HepG2 (cell line): ENCODE results near the gene RASSF6. TPM values are rescaled to one million over a fixed set of nuclear protein-coding genes. Genes with fewer than 3 reads are reported as not detected.

Source experiments
- ARID3A ChIP-seq: IDR thresholded peaks from 2 replicates; pipeline ENCODE4 v1.6.1; 2012; ENCODE audit warnings: low read depth, low read length, improper control_type of control experiment
- ELF4 ChIP-seq: sonication (generic); formaldehyde crosslinking; IDR thresholded peaks from 2 replicates; pipeline ENCODE4 v1.5.0; 2020; ENCODE audit warnings: missing genetic modification reagents, mild to moderate bottlenecking, moderate library complexity, borderline replicate concordance
- LRRFIP1 ChIP-seq: sonication (generic); formaldehyde crosslinking; conservative IDR thresholded peaks from 2 replicates; pipeline ENCODE4 v1.4.0; 2020; ENCODE audit warnings: missing genetic modification reagents
- MBNL3 ChIP-seq: fragments of 250-450 bp; sonication (Bioruptor Pico); conservative IDR thresholded peaks from 2 replicates; pipeline ENCODE4 v1.8.0; 2022; ENCODE audit warnings: mild to moderate bottlenecking, inconsistent platforms
- MED13 ChIP-seq: sonication (generic); formaldehyde crosslinking; IDR thresholded peaks from 2 replicates; pipeline ENCODE4 v1.5.0; 2020; ENCODE audit warnings: missing genetic modification reagents
- NFE2 ChIP-seq: sonication (generic); formaldehyde crosslinking; IDR thresholded peaks from 2 replicates; pipeline ENCODE4 v1.4.0; 2020; ENCODE audit warnings: missing genetic modification reagents
- PAX8 ChIP-seq: sonication (generic); formaldehyde crosslinking; IDR thresholded peaks from 2 replicates; pipeline ENCODE4 v1.8.0; 2022; ENCODE audit warnings: mild to moderate bottlenecking, missing genetic modification reagents, borderline replicate concordance
- SMAD3 ChIP-seq: sonication (generic); formaldehyde crosslinking; IDR thresholded peaks from 2 replicates; pipeline ENCODE4 v1.4.0; 2020; ENCODE audit warnings: missing genetic modification reagents
- TP53 ChIP-seq: sonication (generic); formaldehyde crosslinking; conservative IDR thresholded peaks from 2 replicates; pipeline ENCODE4 v1.4.0; 2020; ENCODE audit warnings: missing genetic modification reagents
- TRAFD1 ChIP-seq: sonication (generic); formaldehyde crosslinking; IDR thresholded peaks from 2 replicates; pipeline ENCODE4 v1.5.1; 2020; ENCODE audit warnings: missing genetic modification reagents, mild to moderate bottlenecking, borderline replicate concordance
- ZBTB25 ChIP-seq: IDR thresholded peaks from 2 replicates; pipeline ENCODE4 v1.6.1; 2018; ENCODE audit warnings: missing genetic modification reagents
- ZNF687 ChIP-seq: sonication (generic); formaldehyde crosslinking; IDR thresholded peaks from 2 replicates; pipeline ENCODE4 v1.5.1; 2020; ENCODE audit warnings: mild to moderate bottlenecking, missing genetic modification reagents, moderate library complexity
- ZNF709 ChIP-seq: sonication (generic); formaldehyde crosslinking; IDR thresholded peaks from 2 replicates; pipeline ENCODE4 v1.5.0; 2020; ENCODE audit warnings: mild to moderate bottlenecking, missing genetic modification reagents
- ZNF768 ChIP-seq: sonication (generic); formaldehyde crosslinking; IDR thresholded peaks from 2 replicates; pipeline ENCODE4 v1.4.0; 2020; ENCODE audit warnings: missing genetic modification reagents
- ZNF790 ChIP-seq: sonication (generic); formaldehyde crosslinking; IDR thresholded peaks from 2 replicates; pipeline ENCODE4 v1.8.0; 2022; ENCODE audit warnings: missing genetic modification reagents, mild to moderate bottlenecking, borderline replicate concordance
- polyA plus RNA-seq, 8 experiments: library from polyadenylated mRNA; depleted of rRNA in 3 of 8; stranded (reverse) in 7 of 8; unstranded in 1 of 8; fragments of >200 nt; fragmentation: Illumina TruSeq in 4 of 8; extraction: Trizol in 4 of 8; gene quantifications; 2 replicates each; pipeline versions ENCODE4 v1.2.1 to v1.2.3, GENCODE V29; 2011 to 2016; ENCODE audit warnings: low read depth in 4 of 8, missing spikeins in 1 of 8, mixed read lengths in 1 of 8; ENCODE audit not compliant: insufficient read depth in 1 of 8
- total RNA-seq, 5 experiments: library from RNA; depleted of rRNA; stranded (reverse); fragments of >200 nt; fragmentation: Illumina TruSeq; extraction: Trizol; gene quantifications; 2 replicates each; pipeline ENCODE4 v1.2.3, GENCODE V29; 2016; ENCODE audit warnings: low read depth in 1 of 5

The RASSF6 gene
- total and polyA plus RNA-seq, 2 of the 13 experiments (the other 11 are each of a cell fraction or from before 2014, with no cell fraction given): 0.03 to 0.11 TPM

- TF ChIP-seq ELF4 (no peak), ZNF709 (no peak), MBNL3 (CRISPR knock-in tag) (no peak), ZNF687 (CRISPR knock-in tag) (no peak; the same call in 1 of the 2 replicates), PAX8 (no peak), ZBTB25 (CRISPR knock-in tag) (no peak), ZNF790 (no peak), ARID3A (no peak; the same call in 1 of the 2 replicates), TP53 (CRISPR knock-in tag) (no peak), MED13 (no peak), LRRFIP1 (CRISPR knock-in tag) (no peak), NFE2 (peak; percentile 96), ZNF768 (CRISPR knock-in tag) (no peak), SMAD3 (CRISPR knock-in tag) (no peak), TRAFD1 (CRISPR knock-in tag) (no peak)
These were observed 21.1 kb downstream of the RASSF6 start (continued) for GRCh38 chr4:73599182-73599581.
